Fibroblast of villous mesenchyme (primary cell): Measurements from ENCODE around the gene ADAMTS2. TPM values are rescaled to one million over a fixed set of nuclear protein-coding genes. Genes with fewer than 3 reads are reported as not detected.

ENCODE experiments used
- DNase-seq: peaks from one replicate; pipeline ENCODE4 v3.0.0-alpha.2; 2010; ENCODE audit warnings: low read depth
- H3K4me3 ChIP-seq: 2 replicates; pipeline ENCODE4 v1.5.1; 2011; ENCODE audit warnings: low read depth, mild to moderate bottlenecking, low read length
- total RNA-seq: library from RNA; depleted of rRNA; stranded (reverse); fragments of >200 nt; gene quantifications from 2 replicates; pipeline ENCODE4 v1.2.3, GENCODE V29; 2012
- TF ChIP-seq, protein P1 (sequence below): IDR thresholded peaks from 2 replicates; pipeline ENCODE4 v1.5.1; 2012; ENCODE audit warnings: low read depth, mild to moderate bottlenecking, low read length; ENCODE audit not compliant: insufficient read depth

Gene ADAMTS2
- total RNA-seq, 1 donor, result 30.2 TPM

DNA sequence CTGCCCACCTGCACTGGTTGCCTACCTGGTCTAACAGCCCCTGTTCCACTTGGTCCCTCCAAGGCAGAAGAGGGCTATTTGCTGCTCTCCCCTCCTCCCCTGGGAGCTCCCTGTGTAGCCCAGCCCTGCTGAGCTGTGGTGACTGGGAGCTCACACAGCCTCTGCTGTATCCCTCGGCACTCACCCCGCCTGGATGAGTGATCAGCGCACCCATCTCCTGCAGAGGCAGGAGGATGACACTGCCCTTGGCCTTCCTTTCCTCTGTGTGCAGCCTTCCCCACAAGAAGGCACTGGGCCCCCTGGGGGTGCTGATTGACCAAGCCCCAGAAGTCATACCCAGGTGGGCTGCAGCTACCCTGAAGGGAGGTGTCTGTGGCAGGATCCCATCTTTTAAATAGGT, 134.2 kb downstream of the ADAMTS2 start:
- H3K4me3 ChIP-seq, result no peak overlapping the region
- TF ChIP-seq, protein P1, sequence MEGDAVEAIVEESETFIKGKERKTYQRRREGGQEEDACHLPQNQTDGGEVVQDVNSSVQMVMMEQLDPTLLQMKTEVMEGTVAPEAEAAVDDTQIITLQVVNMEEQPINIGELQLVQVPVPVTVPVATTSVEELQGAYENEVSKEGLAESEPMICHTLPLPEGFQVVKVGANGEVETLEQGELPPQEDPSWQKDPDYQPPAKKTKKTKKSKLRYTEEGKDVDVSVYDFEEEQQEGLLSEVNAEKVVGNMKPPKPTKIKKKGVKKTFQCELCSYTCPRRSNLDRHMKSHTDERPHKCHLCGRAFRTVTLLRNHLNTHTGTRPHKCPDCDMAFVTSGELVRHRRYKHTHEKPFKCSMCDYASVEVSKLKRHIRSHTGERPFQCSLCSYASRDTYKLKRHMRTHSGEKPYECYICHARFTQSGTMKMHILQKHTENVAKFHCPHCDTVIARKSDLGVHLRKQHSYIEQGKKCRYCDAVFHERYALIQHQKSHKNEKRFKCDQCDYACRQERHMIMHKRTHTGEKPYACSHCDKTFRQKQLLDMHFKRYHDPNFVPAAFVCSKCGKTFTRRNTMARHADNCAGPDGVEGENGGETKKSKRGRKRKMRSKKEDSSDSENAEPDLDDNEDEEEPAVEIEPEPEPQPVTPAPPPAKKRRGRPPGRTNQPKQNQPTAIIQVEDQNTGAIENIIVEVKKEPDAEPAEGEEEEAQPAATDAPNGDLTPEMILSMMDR, result no peak
- DNase-seq, result no peak

DNA sequence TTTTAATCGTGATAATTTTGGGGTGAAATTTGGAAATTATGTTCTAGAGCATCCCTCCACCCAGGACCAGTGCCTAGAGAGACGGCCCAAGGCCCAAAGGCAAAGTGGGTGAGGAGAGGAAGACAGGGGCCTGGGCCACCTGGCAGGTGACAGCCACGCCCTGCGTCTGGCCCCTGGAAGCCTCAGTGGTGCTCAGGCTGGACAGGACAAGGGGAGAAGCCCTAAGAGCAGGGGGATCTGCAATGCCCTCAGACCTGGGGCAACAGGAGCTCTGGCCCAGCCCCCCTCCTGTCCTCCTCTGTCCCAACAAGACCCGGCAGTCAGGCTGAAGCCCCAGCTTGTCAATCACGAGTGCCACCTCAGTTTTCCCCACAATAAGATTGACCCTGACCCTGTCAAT, 134.8 kb downstream of the ADAMTS2 start:
- DNase-seq, result no peak
- no peak overlapping the region for H3K4me3 ChIP-seq
- TF ChIP-seq, protein P1, result no peak

DNA sequence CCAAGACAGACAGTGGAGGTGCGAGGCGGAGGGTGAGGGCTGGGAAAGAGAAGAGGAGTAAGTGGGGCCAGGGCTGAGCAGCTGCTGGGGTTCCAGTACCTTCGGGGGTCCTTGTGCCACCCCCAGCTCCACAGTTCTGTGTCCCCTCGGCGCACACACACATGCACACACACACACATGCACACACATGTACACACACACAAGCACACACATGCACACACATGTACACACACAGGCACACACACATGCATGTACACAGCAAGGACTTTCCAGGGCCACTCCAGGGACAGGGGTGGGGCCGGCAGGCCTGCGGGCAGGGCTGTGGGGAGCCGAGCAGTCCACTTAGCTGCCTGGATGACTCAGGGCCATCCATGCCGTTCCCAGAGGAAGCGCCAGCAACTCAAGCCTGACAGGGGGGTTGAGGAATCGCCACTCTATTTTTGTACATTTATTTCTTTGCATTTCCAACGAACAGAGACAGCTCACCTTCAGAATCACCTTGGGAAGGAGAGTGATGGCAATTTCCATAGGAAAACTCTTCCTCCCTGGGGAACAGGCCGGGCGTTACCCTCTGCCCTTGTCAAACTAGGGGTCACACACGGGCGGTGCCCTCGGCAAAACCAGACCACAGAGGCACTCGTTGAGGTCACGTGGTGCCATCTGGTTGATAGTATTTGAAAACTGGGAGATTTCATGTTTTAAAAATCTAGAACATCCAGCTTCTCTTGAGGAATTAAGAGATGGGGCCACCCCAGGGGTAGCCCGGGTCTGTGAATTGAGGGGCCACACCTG, 135.7 kb downstream of the ADAMTS2 start:
- TF ChIP-seq, protein P1, result no peak
- no peak overlapping the region for H3K4me3 ChIP-seq

DNA sequence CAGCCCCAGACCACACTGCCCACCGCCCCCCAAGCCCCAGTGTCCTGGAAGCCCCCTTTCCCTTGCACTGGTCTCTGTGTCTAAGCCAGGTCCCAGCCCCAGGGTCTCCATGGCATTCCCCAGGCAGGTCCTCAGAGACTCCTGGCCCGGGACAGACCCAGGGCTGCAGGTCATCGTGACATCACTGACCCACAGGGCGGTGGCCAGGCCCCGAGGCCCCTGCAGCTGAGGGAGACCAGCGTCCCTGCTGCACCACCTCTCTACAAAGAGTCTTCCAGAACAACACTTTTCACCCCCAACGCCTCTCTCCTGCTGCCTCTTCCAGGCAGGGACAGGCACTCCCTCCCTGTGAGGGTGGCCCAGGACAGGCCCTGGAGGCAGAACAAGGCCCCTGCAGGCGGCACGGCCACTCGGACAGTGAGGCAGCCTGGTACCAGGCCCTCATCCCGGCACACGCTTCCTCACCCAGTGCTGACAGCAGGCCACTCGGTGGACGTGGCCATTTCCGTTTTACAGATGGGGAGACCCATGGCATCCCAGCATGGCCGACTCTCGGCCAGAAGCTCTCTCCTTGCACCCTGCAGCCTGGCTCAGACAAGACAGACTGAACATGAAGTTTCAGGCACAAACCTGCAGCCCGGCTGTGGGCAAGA, 136.4 kb downstream of the ADAMTS2 start:
- TF ChIP-seq, protein P1, result no peak
- no peak for DNase-seq

More for the DNA sequence above, 135.7 kb downstream of the ADAMTS2 start:
- peak; percentile 57 for DNase-seq

DNA sequence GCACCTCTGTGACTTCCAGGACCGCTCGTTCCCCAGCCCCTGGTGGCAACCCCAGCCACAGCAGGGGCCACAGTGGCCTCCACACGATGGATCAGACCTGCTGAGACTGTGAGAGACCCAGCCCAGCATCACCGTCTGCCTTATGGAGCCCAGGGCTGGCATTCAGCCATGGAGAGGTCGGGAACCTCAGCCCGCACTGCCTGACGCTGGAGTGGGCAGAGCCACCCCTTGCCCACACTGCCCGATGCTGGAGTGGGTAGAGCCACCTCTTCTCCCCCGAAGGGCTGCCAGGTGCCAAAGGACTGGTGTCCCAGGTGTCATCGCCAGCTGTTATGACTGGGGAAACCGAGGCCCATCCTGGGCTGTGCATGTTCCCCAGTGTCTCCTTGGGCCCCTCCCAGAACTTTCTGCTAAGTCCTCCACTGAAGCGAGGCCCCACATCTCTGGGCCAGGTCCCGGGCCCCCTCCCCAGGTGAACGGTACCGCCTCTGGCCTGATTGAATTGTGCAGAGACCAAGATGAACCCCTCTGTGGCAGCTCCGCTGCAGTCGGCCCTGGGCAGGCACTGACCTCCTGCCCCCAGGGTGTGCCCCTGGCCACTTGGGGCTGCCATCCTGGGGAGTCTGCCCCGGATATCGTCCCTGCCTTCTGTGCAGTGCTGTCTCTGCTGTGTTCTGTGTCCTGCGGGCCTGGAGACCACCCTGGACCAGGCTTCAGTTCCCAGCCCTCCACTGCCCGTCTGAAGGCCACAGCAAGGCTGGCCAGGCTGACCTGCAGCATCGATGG, 137.1 kb downstream of the ADAMTS2 start:
- H3K4me3 ChIP-seq, result no peak overlapping the region
- TF ChIP-seq, protein P1, result no peak
- DNase-seq, result no peak

More for the DNA sequence above, 136.4 kb downstream of the ADAMTS2 start:
- H3K4me3 ChIP-seq, result no peak overlapping the region

DNA sequence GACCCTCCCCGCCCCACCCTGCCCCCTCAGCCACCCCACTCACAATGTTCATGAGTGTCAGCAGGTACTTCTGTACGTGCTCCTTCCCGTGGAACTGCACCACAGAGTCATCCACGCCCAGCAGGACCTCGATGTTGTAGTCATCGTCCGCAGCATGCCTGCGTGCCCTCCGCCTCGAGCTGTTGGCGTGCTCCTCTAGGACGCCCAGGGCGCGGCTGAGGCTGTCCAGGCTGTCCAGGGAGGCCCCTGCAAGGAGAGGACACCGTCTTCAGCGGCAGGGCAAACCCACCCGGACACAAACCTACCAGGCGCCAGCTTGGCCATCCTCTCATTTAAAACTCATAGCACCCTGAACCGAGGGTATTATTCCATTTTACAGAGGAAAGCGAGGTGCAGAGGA, 137.8 kb downstream of the ADAMTS2 start:
- DNase-seq, result no peak
- TF ChIP-seq, protein P1, result no peak
- no peak overlapping the region for H3K4me3 ChIP-seq
